GM23338 (cell line): ENCODE measurements around the gene MAGI1. TPM values are rescaled to one million over a fixed set of nuclear protein-coding genes. Genes with fewer than 3 reads are reported as not detected.
A peak's percentile ranks its signal among the peaks of the same experiment; 100 is the strongest.
"Not testable (repeated sequence)": the region's sequence is repeated elsewhere in the genome, so short reads cannot be mapped to it uniquely, and the experiment has no call there.

ENCODE experiments used
- ATAC-seq: fragments of 200-7000 bp; cut with Tn5 transposase; 3 replicates; pipeline ENCODE4 v1.9.1; 2020
- DNase-seq: peaks from one replicate; pipeline ENCODE4 v3.0.0-alpha.2; 2015; ENCODE audit warnings: low spot score
- H2AFZ ChIP-seq: fragments of 200-600 bp; sonication (generic); 2 replicates; pipeline ENCODE4 v1.8.0; 2016; ENCODE audit warnings: antibody characterized with exemption, mild to moderate bottlenecking, moderate library complexity
- H3F3A ChIP-seq: fragments of 200-600 bp; sonication (generic); replicated peaks from 2 replicates; pipeline ENCODE4 v1.8.0; 2017; ENCODE audit warnings: antibody characterized with exemption, mixed run types, low read depth
- H3K27ac ChIP-seq: fragments of 200-600 bp; sonication (generic); 2 replicates; pipeline ENCODE4 v1.6.1; 2016; ENCODE audit warnings: low read depth
- H3K27me3 ChIP-seq: fragments of 200-600 bp; sonication (generic); 2 replicates; pipeline ENCODE4 v1.8.0; 2016; ENCODE audit warnings: mild to moderate bottlenecking, mixed run types, moderate library complexity; ENCODE audit not compliant: insufficient read depth
- H3K36me3 ChIP-seq: fragments of 200-600 bp; sonication (generic); 2 replicates; pipeline ENCODE4 v1.8.0; 2016; ENCODE audit warnings: mild to moderate bottlenecking; ENCODE audit not compliant: insufficient read depth
- H3K4me1 ChIP-seq: fragments of 200-600 bp; sonication (generic); 2 replicates; pipeline ENCODE4 v1.8.0; 2016; ENCODE audit warnings: mild to moderate bottlenecking, moderate library complexity; ENCODE audit not compliant: insufficient read depth
- H3K4me2 ChIP-seq: fragments of 200-600 bp; sonication (generic); 2 replicates; pipeline ENCODE4 v1.7.1; 2017; ENCODE audit warnings: mixed run types
- H3K4me3 ChIP-seq: fragments of 200-600 bp; sonication (generic); 2 replicates; pipeline ENCODE4 v1.6.1; 2016; ENCODE audit warnings: mixed run types
- H3K79me2 ChIP-seq: fragments of 200-600 bp; sonication (generic); replicated peaks from 2 replicates; pipeline ENCODE4 v1.8.0; 2017; ENCODE audit warnings: mild to moderate bottlenecking; ENCODE audit not compliant: insufficient read depth
- H3K9me2 ChIP-seq: fragments of 200-600 bp; sonication (generic); 2 replicates; pipeline ENCODE4 v1.8.0; 2017; ENCODE audit not compliant: insufficient read depth
- H4K20me1 ChIP-seq: fragments of 200-600 bp; sonication (generic); replicated peaks from 2 replicates; pipeline ENCODE4 v1.8.0; 2017; ENCODE audit warnings: mild to moderate bottlenecking; ENCODE audit not compliant: insufficient read depth
- H3K27ac Mint-ChIP-seq: 2 replicates; pipeline ENCODE4 v1.8.0; 2020; ENCODE audit warnings: inconsistent platforms, mild to moderate bottlenecking, moderate library complexity, mixed read lengths
- H3K27me3 Mint-ChIP-seq: 3 replicates; pipeline ENCODE4 v1.8.0; 2022; ENCODE audit warnings: low read depth, mild to moderate bottlenecking, moderate library complexity, mixed read lengths, inconsistent platforms; ENCODE audit not compliant: insufficient read depth, poor library complexity
- H3K36me3 Mint-ChIP-seq: 3 replicates; pipeline ENCODE4 v1.8.0; 2021; ENCODE audit warnings: low read depth, mild to moderate bottlenecking, inconsistent platforms, moderate library complexity, mixed read lengths
- H3K4me1 Mint-ChIP-seq: 3 replicates; pipeline ENCODE4 v1.8.0; 2020; ENCODE audit warnings: mild to moderate bottlenecking, inconsistent platforms, mixed read lengths
- H3K4me3 Mint-ChIP-seq: 3 replicates; pipeline ENCODE4 v1.8.0; 2021; ENCODE audit warnings: moderate library complexity, mild to moderate bottlenecking, inconsistent platforms, mixed read lengths
- H3K9me3 Mint-ChIP-seq: 3 replicates; pipeline ENCODE4 v1.8.0; 2020; ENCODE audit warnings: moderate library complexity, mild to moderate bottlenecking, inconsistent platforms, mixed read lengths
- CREB1 ChIP-seq: fragments of 250-450 bp; sonication (Bioruptor Pico); IDR thresholded peaks from 2 replicates; pipeline ENCODE4 v1.5.0; 2020; ENCODE audit warnings: low read depth, mild to moderate bottlenecking, moderate library complexity
- EZH2phosphoT487 ChIP-seq: fragments of 200-600 bp; sonication (generic); IDR thresholded peaks from one replicate; pipeline ENCODE4 v1.8.1; 2018; ENCODE audit warnings: antibody characterized with exemption; ENCODE audit not compliant: unreplicated experiment
- ZNF331 ChIP-seq: fragments of 250-450 bp; sonication (Bioruptor Pico); IDR thresholded peaks from 2 replicates; pipeline ENCODE4 v1.5.0; 2020; ENCODE audit warnings: low read depth, mild to moderate bottlenecking, moderate library complexity
- polyA plus RNA-seq: library from polyadenylated mRNA; unstranded; fragments of >200 nt; fragmentation: Nextera tagmentation; extraction: Ambion mirVana; gene quantifications from 2 replicates; pipeline ENCODE4 v1.2.1, GENCODE V29; 2016
- total RNA-seq: library from RNA; depleted of rRNA; stranded (reverse); fragments of >200 nt; shearing (Covaris generic); gene quantifications from 2 replicates; pipeline ENCODE4 v1.2.3, GENCODE V29; 2014
- TF ChIP-seq, protein P1 (sequence below): fragments of 250-450 bp; sonication (Bioruptor Pico); IDR thresholded peaks from 2 replicates; pipeline ENCODE4 v1.5.0; 2020; ENCODE audit warnings: mild to moderate bottlenecking, moderate library complexity
- TF ChIP-seq, protein P2 (sequence below), 2 experiments: fragments of 200-600 bp in 1 of 2; sonication (generic) in 1 of 2; conservative IDR thresholded peaks; 2 replicates each; pipeline versions ENCODE4 v1.5.1 to v1.6.1; 2016 to 2017; ENCODE audit warnings: antibody characterized with exemption in 2 of 2, low read depth in 2 of 2, mild to moderate bottlenecking in 2 of 2, moderate library complexity in 1 of 2
- TF ChIP-seq, protein P3 (sequence below): IDR thresholded peaks from one replicate; pipeline ENCODE4 v1.6.1; 2018; ENCODE audit warnings: antibody characterized with exemption; ENCODE audit not compliant: unreplicated experiment

The MAGI1 gene
- total and polyA plus RNA-seq, 2 experiments from 2014 or later, result 27.4 to 71.2 TPM

- TF ChIP-seq, protein P1, sequence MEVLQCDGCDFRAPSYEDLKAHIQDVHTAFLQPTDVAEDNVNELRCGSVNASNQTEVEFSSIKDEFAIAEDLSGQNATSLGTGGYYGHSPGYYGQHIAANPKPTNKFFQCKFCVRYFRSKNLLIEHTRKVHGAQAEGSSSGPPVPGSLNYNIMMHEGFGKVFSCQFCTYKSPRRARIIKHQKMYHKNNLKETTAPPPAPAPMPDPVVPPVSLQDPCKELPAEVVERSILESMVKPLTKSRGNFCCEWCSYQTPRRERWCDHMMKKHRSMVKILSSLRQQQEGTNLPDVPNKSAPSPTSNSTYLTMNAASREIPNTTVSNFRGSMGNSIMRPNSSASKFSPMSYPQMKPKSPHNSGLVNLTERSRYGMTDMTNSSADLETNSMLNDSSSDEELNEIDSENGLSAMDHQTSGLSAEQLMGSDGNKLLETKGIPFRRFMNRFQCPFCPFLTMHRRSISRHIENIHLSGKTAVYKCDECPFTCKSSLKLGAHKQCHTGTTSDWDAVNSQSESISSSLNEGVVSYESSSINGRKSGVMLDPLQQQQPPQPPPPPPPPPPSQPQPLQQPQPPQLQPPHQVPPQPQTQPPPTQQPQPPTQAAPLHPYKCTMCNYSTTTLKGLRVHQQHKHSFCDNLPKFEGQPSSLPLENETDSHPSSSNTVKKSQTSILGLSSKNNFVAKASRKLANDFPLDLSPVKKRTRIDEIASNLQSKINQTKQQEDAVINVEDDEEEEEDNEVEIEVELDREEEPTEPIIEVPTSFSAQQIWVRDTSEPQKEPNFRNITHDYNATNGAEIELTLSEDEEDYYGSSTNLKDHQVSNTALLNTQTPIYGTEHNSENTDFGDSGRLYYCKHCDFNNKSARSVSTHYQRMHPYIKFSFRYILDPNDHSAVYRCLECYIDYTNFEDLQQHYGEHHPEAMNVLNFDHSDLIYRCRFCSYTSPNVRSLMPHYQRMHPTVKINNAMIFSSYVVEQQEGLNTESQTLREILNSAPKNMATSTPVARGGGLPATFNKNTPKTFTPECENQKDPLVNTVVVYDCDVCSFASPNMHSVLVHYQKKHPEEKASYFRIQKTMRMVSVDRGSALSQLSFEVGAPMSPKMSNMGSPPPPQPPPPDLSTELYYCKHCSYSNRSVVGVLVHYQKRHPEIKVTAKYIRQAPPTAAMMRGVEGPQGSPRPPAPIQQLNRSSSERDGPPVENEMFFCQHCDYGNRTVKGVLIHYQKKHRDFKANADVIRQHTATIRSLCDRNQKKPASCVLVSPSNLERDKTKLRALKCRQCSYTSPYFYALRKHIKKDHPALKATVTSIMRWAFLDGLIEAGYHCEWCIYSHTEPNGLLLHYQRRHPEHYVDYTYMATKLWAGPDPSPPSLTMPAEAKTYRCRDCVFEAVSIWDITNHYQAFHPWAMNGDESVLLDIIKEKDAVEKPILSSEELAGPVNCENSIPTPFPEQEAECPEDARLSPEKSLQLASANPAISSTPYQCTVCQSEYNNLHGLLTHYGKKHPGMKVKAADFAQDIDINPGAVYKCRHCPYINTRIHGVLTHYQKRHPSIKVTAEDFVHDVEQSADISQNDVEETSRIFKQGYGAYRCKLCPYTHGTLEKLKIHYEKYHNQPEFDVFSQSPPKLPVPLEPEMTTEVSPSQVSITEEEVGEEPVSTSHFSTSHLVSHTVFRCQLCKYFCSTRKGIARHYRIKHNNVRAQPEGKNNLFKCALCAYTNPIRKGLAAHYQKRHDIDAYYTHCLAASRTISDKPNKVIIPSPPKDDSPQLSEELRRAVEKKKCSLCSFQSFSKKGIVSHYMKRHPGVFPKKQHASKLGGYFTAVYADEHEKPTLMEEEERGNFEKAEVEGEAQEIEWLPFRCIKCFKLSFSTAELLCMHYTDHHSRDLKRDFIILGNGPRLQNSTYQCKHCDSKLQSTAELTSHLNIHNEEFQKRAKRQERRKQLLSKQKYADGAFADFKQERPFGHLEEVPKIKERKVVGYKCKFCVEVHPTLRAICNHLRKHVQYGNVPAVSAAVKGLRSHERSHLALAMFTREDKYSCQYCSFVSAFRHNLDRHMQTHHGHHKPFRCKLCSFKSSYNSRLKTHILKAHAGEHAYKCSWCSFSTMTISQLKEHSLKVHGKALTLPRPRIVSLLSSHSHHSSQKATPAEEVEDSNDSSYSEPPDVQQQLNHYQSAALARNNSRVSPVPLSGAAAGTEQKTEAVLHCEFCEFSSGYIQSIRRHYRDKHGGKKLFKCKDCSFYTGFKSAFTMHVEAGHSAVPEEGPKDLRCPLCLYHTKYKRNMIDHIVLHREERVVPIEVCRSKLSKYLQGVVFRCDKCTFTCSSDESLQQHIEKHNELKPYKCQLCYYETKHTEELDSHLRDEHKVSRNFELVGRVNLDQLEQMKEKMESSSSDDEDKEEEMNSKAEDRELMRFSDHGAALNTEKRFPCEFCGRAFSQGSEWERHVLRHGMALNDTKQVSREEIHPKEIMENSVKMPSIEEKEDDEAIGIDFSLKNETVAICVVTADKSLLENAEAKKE, result no peak
- TF ChIP-seq, protein P2, sequence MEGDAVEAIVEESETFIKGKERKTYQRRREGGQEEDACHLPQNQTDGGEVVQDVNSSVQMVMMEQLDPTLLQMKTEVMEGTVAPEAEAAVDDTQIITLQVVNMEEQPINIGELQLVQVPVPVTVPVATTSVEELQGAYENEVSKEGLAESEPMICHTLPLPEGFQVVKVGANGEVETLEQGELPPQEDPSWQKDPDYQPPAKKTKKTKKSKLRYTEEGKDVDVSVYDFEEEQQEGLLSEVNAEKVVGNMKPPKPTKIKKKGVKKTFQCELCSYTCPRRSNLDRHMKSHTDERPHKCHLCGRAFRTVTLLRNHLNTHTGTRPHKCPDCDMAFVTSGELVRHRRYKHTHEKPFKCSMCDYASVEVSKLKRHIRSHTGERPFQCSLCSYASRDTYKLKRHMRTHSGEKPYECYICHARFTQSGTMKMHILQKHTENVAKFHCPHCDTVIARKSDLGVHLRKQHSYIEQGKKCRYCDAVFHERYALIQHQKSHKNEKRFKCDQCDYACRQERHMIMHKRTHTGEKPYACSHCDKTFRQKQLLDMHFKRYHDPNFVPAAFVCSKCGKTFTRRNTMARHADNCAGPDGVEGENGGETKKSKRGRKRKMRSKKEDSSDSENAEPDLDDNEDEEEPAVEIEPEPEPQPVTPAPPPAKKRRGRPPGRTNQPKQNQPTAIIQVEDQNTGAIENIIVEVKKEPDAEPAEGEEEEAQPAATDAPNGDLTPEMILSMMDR (conservative IDR thresholded peaks at IDR 0.05; ENCODE audit: low read depth in 2 of 2), result no peak
- no peak for TF ChIP-seq EZH2phosphoT487
Measured at GRCh38 chr3:65569129-65569528, 469.6 kb downstream of the MAGI1 start (continued).

DNA sequence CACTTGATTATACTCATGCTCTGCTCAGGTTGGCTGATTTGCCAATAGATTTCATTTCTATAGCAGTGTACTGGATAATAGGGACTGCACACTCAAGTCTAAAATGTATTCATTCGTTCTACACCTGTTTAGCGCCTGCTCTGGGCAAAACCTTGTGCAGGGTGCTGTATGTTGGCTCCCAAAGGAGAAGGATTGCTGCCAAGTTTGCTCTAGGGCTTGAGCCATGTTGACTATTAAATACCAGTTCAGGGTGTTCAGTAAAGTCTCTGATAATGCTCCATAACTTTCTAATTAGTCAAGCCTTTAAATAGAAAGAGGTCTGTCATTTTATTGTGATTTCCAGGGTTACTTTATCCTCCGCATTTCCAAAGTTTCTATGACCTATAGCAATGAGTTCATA lies 470.2 kb downstream of the MAGI1 start:
- H3K4me3 Mint-ChIP-seq, result no peak overlapping the region
- ATAC-seq (no peak), DNase-seq (no peak)
- peaks cover 19% of the 10 kb centered on the region for H3K4me1 Mint-ChIP-seq
- H3K4me3 ChIP-seq, result no peak overlapping the region
- H3K9me2 ChIP-seq, result no peaks in the 10 kb centered on the region
- H3K27me3 ChIP-seq, result no peaks in the 10 kb centered on the region
- H3K27ac ChIP-seq, result 0 out of 2 replicates have a peak overlapping the region, but pooled peaks have one; percentile 11
- no peak overlapping the region for H3K4me2 ChIP-seq
- peaks cover 21% of the 10 kb centered on the region for H4K20me1 ChIP-seq
- H3F3A ChIP-seq, result no peaks in the 10 kb centered on the region
- H3K79me2 ChIP-seq, result peaks cover 93% of the 10 kb centered on the region
- no peak for TF ChIP-seq CREB1 (CRISPR knock-in tag)
- TF ChIP-seq, protein P3, sequence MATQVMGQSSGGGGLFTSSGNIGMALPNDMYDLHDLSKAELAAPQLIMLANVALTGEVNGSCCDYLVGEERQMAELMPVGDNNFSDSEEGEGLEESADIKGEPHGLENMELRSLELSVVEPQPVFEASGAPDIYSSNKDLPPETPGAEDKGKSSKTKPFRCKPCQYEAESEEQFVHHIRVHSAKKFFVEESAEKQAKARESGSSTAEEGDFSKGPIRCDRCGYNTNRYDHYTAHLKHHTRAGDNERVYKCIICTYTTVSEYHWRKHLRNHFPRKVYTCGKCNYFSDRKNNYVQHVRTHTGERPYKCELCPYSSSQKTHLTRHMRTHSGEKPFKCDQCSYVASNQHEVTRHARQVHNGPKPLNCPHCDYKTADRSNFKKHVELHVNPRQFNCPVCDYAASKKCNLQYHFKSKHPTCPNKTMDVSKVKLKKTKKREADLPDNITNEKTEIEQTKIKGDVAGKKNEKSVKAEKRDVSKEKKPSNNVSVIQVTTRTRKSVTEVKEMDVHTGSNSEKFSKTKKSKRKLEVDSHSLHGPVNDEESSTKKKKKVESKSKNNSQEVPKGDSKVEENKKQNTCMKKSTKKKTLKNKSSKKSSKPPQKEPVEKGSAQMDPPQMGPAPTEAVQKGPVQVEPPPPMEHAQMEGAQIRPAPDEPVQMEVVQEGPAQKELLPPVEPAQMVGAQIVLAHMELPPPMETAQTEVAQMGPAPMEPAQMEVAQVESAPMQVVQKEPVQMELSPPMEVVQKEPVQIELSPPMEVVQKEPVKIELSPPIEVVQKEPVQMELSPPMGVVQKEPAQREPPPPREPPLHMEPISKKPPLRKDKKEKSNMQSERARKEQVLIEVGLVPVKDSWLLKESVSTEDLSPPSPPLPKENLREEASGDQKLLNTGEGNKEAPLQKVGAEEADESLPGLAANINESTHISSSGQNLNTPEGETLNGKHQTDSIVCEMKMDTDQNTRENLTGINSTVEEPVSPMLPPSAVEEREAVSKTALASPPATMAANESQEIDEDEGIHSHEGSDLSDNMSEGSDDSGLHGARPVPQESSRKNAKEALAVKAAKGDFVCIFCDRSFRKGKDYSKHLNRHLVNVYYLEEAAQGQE, result no peak
- no peak for TF ChIP-seq ZNF331 (CRISPR knock-in tag)
- H3K9me3 Mint-ChIP-seq, result no peaks in the 10 kb centered on the region
- H2AFZ ChIP-seq, result no peak overlapping the region
- H3K36me3 Mint-ChIP-seq, result no peaks in the 10 kb centered on the region
- no peak overlapping the region for H3K27ac Mint-ChIP-seq
- H3K4me1 ChIP-seq, result no peaks in the 10 kb centered on the region; the same call in 1 of the 2 replicates
- H3K27me3 Mint-ChIP-seq, result peaks cover 4% of the 10 kb centered on the region
- H3K36me3 ChIP-seq, result no peaks in the 10 kb centered on the region

DNA sequence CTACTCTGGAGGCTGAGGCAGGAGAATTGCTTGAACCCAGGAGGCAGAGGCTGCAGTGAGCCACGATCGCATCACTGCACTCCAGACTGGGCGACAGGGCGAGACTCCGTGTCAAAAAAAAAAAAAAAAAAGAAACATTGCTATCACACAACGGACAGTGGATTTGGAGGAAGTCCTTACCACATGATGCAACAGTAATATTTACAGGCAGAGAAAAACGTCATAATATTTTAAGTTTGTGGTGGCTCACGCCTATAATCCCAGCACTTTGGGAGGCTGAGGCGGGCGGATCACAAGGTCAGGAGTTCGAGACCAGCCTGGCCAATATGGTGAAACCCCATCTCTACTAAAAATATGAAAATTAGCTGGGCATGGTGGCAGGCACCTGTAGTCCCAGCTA lies 473.0 kb downstream of the MAGI1 start:
- not testable (repeated sequence) for ATAC-seq, H2AFZ ChIP-seq, DNase-seq, H3K4me3 ChIP-seq, H3K27me3 Mint-ChIP-seq, H3K9me3 Mint-ChIP-seq, H3K27ac ChIP-seq, H3K27me3 ChIP-seq, H3K36me3 Mint-ChIP-seq, H3K27ac Mint-ChIP-seq, H3F3A ChIP-seq, H3K36me3 ChIP-seq, H3K4me3 Mint-ChIP-seq, H3K9me2 ChIP-seq, H3K4me2 ChIP-seq, H3K4me1 ChIP-seq
- peaks cover 33% of the 10 kb centered on the region for H3K4me1 Mint-ChIP-seq
- Histone ChIP-seq H4K20me1 (peaks cover 18% of the 10 kb centered on the region; the same call in 1 of the 2 replicates), H3K79me2 (peaks cover 91% of the 10 kb centered on the region)
